ENCODE measurements around the gene MLXIP. TPM values are rescaled to one million over a fixed set of nuclear protein-coding genes. Genes with fewer than 3 reads are reported as not detected.
A peak's percentile ranks its signal among the peaks of the same experiment; 100 is the strongest.

The MLXIP gene
- total and polyA plus RNA-seq, 9 of the 15 experiments (the other 6 are each of a cell fraction or from before 2014, with no cell fraction given): 2.2 to 66.3 (median 18.1) TPM

GRCh38 chr12:122084857-122085405 is 6.4 kb downstream of the MLXIP start:
- WGBS (ENCODE audit: insufficient coverage, low coverage, missing lambda C conversion rate): 91% methylated on average over 13 of the region's 13 CpGs
- peaks cover 19% of the 10 kb centered on the region; the same call in 1 of the 2 replicates for H4K20me1 ChIP-seq (replicated peaks; ENCODE audit: control insufficient read depth, insufficient read depth, low read length)
- no peak overlapping the region for H3K4me3 ChIP-seq
- ChIA-PET CTCF (ENCODE audit: low intra/inter-chr PET ratio) (no interaction called here), POLR2A (interaction anchor here (6.0 kb wide), 1 partner anchor 12 kb away, joined by 75 read pairs; no protein-coding TSS in a partner anchor)
- TF ChIP-seq ZNF407 (IDR thresholded peaks at IDR 0.05; ENCODE audit: low read depth) (no peak), ZNF274 (IDR thresholded peaks at IDR 0.05; ENCODE audit: borderline replicate concordance, low read depth, low read length) (no peak), IRF2 (CRISPR knock-in tag; IDR thresholded peaks at IDR 0.05) (no peak), ZNF175 (CRISPR knock-in tag; IDR thresholded peaks at IDR 0.05; ENCODE audit: low read depth) (no peak), NR2C2 (CRISPR knock-in tag; IDR thresholded peaks at IDR 0.05) (no peak), NR2C2 (tag; IDR thresholded peaks at IDR 0.05) (no peak), EGR1 (conservative IDR thresholded peaks at IDR 0.05) (no peak)
- TF ChIP-seq, protein P1, sequence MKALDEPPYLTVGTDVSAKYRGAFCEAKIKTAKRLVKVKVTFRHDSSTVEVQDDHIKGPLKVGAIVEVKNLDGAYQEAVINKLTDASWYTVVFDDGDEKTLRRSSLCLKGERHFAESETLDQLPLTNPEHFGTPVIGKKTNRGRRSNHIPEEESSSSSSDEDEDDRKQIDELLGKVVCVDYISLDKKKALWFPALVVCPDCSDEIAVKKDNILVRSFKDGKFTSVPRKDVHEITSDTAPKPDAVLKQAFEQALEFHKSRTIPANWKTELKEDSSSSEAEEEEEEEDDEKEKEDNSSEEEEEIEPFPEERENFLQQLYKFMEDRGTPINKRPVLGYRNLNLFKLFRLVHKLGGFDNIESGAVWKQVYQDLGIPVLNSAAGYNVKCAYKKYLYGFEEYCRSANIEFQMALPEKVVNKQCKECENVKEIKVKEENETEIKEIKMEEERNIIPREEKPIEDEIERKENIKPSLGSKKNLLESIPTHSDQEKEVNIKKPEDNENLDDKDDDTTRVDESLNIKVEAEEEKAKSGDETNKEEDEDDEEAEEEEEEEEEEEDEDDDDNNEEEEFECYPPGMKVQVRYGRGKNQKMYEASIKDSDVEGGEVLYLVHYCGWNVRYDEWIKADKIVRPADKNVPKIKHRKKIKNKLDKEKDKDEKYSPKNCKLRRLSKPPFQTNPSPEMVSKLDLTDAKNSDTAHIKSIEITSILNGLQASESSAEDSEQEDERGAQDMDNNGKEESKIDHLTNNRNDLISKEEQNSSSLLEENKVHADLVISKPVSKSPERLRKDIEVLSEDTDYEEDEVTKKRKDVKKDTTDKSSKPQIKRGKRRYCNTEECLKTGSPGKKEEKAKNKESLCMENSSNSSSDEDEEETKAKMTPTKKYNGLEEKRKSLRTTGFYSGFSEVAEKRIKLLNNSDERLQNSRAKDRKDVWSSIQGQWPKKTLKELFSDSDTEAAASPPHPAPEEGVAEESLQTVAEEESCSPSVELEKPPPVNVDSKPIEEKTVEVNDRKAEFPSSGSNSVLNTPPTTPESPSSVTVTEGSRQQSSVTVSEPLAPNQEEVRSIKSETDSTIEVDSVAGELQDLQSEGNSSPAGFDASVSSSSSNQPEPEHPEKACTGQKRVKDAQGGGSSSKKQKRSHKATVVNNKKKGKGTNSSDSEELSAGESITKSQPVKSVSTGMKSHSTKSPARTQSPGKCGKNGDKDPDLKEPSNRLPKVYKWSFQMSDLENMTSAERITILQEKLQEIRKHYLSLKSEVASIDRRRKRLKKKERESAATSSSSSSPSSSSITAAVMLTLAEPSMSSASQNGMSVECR (CRISPR knock-in tag; IDR thresholded peaks at IDR 0.05): no peak
- BruUV-seq (replicated peaks): no TSS peak
- FAIRE-seq (no peak), DNase-seq (ENCODE audit: extremely low read depth in 1 of 4, low spot score in 3 of 4) (no peak), ATAC-seq (no peak)
- peaks cover 100% of the 10 kb centered on the region for H3K79me2 ChIP-seq (ENCODE audit: control insufficient read depth, insufficient read depth, low read length)
- no peak overlapping the region for H2AFZ ChIP-seq (ENCODE audit: low read depth, low read length)
- peaks cover 77% of the 10 kb centered on the region for H3K36me3 ChIP-seq (ENCODE audit: control insufficient read depth, insufficient read depth, low read length)
- no peak overlapping the region; the same call in 2 of the 3 replicates for H3K27ac ChIP-seq (ENCODE audit: extremely low read depth, low read depth, low read length)
- intact Hi-C loops (cut with micrococcal nuclease): no loop called here
- H3K9me1 ChIP-seq (ENCODE audit: control insufficient read depth, insufficient read depth, low read length): peaks cover 2% of the 10 kb centered on the region
- H3K9ac ChIP-seq (ENCODE audit: insufficient read depth in 1 of 2, low read depth in 2 of 2, low read length in 2 of 2): peak overlapping the region in 1 of 2 experiments; percentile 22; a peak in 1 of 4 replicates
- peaks cover 37 to 73% of the 10 kb centered on the region in 2 experiments; a peak in 4 of 5 replicates for H3K4me1 ChIP-seq (replicated peaks in 1 of 2; ENCODE audit: control insufficient read depth in 2 of 2, insufficient read depth in 2 of 2, low read length in 2 of 2)
- H3K27me3 ChIP-seq (ENCODE audit: control insufficient read depth in 2 of 2, insufficient read depth in 2 of 2, low read length in 2 of 2): no peaks in the 10 kb centered on the region
- H3K9me3 ChIP-seq (replicated peaks; ENCODE audit: control insufficient read depth, insufficient read depth, low read depth, low read length): no peaks in the 10 kb centered on the region
- no peak overlapping the region for H3K4me2 ChIP-seq (ENCODE audit: insufficient read depth, low read length)
- in situ Hi-C loops (cut with MboI): no loop called here

Measured in K562 (cell line).